ENCODE data around the gene ANKRD17.

The ANKRD17 gene

DNA sequence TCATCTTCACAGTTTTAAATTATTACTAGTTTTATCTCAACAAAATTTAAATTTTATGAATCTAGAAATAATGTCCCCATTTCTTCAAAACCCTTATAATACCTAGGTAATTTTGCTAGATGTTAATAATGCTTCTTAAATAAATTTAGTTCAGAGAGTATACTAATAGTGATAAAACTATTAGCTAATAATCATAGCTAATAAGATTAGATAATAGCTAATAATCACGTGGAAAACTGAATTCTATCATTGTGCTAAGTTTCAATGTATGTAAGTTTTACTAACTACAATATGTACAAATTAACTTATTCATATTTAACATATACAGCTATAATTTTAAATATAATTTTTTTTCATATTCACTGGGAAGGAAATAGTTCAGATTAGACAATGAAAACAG, 10.2 kb downstream of the ANKRD17 start:
- TF ChIP-seq, protein P1, sequence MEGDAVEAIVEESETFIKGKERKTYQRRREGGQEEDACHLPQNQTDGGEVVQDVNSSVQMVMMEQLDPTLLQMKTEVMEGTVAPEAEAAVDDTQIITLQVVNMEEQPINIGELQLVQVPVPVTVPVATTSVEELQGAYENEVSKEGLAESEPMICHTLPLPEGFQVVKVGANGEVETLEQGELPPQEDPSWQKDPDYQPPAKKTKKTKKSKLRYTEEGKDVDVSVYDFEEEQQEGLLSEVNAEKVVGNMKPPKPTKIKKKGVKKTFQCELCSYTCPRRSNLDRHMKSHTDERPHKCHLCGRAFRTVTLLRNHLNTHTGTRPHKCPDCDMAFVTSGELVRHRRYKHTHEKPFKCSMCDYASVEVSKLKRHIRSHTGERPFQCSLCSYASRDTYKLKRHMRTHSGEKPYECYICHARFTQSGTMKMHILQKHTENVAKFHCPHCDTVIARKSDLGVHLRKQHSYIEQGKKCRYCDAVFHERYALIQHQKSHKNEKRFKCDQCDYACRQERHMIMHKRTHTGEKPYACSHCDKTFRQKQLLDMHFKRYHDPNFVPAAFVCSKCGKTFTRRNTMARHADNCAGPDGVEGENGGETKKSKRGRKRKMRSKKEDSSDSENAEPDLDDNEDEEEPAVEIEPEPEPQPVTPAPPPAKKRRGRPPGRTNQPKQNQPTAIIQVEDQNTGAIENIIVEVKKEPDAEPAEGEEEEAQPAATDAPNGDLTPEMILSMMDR (conservative IDR thresholded peaks at IDR 0.05; ENCODE audit: low read depth, low read length) = no peak
- no peak overlapping the region for H3K4me3 ChIP-seq (ENCODE audit: low read depth, low read length)
- DNase-seq (ENCODE audit: low read depth) = no peak

DNA sequence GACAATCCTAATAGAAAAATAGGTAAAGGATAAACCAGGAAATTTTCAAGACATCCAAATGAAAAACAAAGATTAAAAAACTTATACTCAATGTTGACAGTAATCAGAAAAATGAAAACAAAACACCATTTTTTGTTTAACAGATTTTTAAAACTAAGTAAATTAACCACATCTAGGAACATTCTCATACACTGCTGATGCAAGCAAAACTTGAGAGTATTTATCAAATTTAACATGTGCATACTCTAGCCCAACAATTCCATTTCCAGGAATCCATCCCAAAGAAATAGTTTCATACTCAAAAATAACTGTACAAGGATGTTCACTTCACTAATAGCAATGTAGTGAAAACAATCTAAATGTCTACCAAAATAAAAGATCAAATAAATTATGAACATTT, 11.5 kb downstream of the ANKRD17 start:
- H3K4me3 ChIP-seq (ENCODE audit: low read depth, low read length) = no peak overlapping the region
- TF ChIP-seq, protein P1 (conservative IDR thresholded peaks at IDR 0.05; ENCODE audit: low read depth, low read length) = no peak
- no peak for DNase-seq (ENCODE audit: low read depth)

DNA sequence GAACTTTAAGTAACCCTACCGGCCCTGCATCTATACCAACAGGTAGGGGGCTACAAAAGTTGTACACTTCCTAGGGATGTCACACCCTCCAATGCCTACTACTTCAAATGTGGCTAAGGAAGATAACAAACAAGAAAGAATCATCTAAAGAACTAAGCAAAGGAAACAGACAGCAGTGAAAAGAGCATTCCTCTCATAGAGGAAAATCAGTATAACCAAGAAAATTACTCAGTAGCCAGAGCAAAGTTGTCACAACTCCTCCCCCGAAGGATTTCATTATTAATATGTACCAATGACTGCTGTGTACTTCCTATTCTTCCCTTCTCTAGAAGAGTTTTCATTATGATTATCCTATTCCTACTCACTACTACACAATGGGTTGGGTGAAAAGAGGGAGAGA, 12.6 kb downstream of the ANKRD17 start:
- TF ChIP-seq, protein P1 (conservative IDR thresholded peaks at IDR 0.05; ENCODE audit: low read depth, low read length) = no peak
- DNase-seq (ENCODE audit: low read depth) = no peak
- no peak overlapping the region for H3K4me3 ChIP-seq (ENCODE audit: low read depth, low read length)

DNA sequence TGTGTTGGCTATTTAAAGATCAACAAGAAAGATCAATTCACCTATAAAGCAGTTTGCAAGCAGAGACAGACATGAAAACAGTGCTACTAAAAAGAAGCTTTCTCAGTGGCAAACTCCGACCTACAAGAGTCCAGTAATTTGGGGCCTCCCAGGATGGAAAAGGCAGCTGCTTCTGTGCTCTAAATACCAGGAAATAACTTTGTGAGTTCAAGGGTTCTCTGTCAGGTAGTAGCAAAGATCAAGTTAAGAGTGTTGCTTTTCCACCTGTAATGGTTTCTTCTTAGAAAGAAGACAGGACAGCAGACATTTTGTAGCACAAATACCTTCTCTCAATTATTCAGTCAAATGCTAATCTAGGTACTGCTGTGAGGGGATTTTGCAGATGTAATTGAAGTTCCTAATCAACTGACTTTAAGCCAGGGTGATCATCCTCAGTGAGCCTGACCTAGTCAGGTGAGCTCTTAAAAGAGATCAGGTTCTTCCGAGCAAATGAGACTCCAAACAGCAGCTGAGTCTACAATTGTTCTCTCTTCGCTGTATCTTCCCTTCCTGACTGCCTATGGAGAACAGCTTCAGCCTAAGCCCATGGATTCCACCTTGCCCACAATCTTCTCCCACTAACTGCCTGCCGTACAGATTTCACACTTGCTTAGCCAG, 13.5 kb downstream of the ANKRD17 start:
- TF ChIP-seq, protein P1 (conservative IDR thresholded peaks at IDR 0.05; ENCODE audit: low read depth, low read length) = no peak
- no peak for DNase-seq (ENCODE audit: low read depth)
- no peak overlapping the region for H3K4me3 ChIP-seq (ENCODE audit: low read depth, low read length)

DNA sequence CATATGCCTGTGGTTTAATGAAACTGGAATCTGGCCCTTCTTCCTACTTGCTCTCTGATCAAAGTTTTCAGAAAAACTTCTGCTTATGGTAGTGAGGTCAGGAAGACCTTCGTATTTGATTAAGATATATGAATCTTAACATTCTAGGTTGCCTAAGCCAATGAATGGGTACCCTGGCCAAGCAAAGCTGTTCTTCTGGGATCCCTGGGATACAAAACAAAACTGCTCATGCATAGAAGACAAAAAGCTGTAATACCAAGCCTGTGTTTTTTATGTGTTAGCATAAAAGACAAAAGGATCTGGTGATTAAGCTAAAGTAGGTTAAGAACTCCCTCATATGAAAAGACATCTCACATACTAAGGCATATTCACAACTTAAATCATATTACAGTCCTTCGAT, 21.6 kb downstream of the ANKRD17 start:
- DNase-seq (ENCODE audit: low read depth) = no peak
- TF ChIP-seq, protein P1 (conservative IDR thresholded peaks at IDR 0.05; ENCODE audit: low read depth, low read length) = no peak
- H3K4me3 ChIP-seq (ENCODE audit: low read depth, low read length) = no peak overlapping the region

DNA sequence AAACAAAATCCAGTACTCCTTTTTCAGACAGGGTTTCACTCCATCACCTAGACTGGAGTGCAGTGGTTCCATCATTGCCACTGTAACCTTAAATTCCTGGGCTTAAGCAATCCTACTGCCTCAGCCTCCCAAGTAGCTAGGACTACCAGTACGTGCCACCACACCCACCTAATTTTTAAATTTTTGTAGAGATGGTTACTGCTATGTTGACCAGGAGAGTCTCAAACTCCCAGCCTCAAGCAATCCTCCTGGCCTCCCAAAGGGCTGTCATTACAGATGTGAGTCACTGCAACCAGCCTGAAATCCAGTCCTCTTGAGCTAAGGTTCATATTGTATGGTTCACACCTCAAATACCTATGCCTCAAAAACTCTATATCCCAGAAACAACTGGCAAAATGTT, 22.4 kb downstream of the ANKRD17 start:
- no peak overlapping the region for H3K4me3 ChIP-seq (ENCODE audit: low read depth, low read length)
- TF ChIP-seq, protein P1 (conservative IDR thresholded peaks at IDR 0.05; ENCODE audit: low read depth, low read length) = no peak

DNA sequence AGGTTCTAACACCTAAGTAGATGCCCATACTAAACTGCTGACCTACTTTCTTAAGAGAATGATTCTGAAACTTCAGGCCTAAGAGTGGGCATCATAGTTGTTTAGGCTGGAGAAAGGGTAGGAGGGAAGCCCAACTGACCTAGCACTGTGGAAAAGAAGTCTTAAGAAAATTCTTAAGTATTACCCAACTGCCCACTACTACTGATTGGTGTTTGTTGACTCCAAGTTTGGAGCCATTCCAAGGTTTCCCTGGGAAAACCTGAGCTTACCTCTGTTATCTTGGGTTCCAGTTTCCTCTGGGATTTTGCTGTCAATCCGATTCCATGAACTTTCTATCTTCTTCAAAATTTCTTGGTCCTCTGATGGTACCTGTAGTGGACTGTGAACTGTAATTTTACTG, 23.9 kb downstream of the ANKRD17 start:
- no peak overlapping the region for H3K4me3 ChIP-seq (ENCODE audit: low read depth, low read length)
- TF ChIP-seq, protein P1 (conservative IDR thresholded peaks at IDR 0.05; ENCODE audit: low read depth, low read length) = no peak
- DNase-seq (ENCODE audit: low read depth) = peak; percentile 31

More for the DNA sequence above, 22.4 kb downstream of the ANKRD17 start:
- no peak for DNase-seq (ENCODE audit: low read depth)

All from choroid plexus epithelial cell (primary cell).